GM18502 (cell line): ENCODE data around the gene NEUROG2.
"Not testable (repeated sequence)": the region's sequence is repeated elsewhere in the genome, so short reads cannot be mapped to it uniquely, and the experiment has no call there.

Source experiments
- ATAC-seq: cut with Tn5 transposase; IDR thresholded peaks from one replicate; pipeline ENCODE4 v1.9.1; 2021; ENCODE audit warnings: mild to moderate bottlenecking; ENCODE audit not compliant: unreplicated experiment, poor library complexity

The NEUROG2 gene

DNA sequence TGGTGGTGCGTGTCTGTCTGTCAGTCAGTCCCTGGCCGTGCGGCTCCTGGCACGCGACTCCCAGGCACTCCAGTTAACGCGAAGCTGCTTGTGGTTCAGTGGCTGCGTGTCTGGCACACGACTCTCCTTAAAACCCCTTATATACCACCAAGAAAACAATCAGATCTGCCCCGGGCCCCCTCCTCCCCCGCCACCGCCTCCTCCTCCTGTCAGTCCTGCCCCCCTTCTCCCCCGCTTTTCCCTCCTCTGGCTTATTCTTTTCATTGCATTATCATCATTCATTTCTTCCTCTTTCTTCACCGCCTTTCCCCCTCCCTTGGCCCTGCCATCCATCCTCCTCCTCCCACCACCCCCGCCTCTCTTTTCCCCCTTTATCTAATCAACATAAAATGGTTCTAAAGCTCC, at the start of gene NEUROG2:
TSS of gene NEUROG2 (minus strand) at position 115 of the 405 bp plus-strand sequence. CDS start 705 bp downstream, outside the sequence.
- ATAC-seq: no peak

DNA sequence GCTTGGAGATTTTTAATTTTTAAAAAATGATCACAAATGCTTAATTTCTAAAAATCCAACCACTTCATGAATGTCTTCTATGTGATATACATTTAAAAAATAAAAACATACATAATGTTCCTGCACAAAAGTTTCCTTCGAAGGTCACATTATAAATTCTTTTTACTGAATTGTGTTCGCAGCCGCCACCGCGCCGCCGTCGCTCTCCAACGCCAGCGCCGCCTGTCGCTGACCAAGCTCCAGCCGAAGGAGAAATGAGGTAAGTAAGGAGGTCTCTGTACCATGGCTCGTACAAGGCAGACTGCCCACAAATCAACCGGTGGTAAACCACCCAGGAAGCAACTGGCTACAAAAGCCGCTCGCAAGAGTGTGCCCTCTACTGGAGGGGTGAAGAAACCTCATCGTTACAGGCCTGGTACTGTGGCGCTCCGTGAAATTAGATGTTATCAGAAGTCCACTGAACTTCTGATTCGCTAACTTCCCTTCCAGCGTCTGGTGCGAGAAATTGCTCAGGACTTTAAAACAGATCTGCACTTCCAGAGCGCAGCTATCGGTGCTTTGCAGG, 48.8 kb upstream of the NEUROG2 start:
- ATAC-seq: no peak

- ATAC-seq: peak; percentile 50
These were observed 47.6 kb upstream of the NEUROG2 start for GRCh38 chr4:112563431-112564200.

GRCh38 chr4:112562254-112562879, 46.4 kb upstream of the NEUROG2 start:
- no peak for ATAC-seq

GRCh38 chr4:112560084-112560483, 44.1 kb upstream of the NEUROG2 start:
- ATAC-seq: peak; percentile 46

DNA sequence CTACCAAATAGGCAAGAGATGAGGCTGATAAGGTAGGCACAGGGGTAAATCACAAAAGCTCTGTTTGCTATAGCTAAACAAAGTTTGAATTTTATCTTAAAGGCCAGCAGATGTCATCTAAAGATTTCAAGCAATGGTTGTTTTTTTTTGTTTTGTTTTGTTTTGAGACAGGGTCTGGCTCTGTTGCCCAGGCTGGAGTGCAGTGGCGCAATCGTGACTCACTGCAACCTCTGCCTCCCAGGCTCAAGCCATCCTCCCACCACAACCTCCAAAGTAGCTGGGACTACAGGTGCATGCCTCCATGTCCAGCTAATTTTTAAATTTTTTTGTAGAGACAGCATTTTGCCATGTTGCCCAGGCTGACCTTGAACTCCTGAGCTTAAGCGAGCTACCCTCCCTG, 43.1 kb upstream of the NEUROG2 start:
- no peak for ATAC-seq

DNA sequence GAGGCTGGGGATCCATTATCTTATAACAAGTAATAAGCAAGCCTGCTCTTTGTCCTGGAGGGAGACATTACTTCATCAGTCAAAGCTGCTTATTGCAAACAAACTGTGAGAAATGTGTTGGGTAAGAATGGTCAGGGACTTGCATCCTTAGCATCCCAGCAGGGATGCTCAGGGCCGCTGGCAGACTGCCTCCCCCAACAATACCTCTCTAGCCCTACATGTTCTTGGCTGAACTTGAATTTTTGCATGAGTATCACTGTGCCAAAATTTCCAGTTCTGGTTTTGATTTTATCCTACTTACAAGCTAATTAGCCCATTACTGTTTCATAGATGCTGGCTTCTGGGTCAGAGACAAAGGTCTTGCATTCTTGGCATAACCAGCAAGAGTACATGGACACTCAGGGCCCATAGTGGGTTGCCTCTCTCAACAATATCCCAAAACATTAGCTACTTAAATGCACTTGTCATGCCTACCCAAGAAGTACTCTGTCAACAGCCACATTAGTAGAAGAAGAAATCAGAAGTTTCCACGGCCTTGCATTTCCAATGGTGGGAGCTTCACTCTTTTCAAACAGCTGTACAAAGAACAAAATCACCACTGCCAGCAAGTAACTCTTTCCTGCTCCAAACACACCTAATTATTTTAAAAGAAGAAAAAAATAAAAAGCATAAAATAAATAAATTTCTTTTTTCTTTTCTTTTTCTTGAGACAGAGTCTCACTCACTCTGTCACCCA, 41.9 kb upstream of the NEUROG2 start:
- no peak for ATAC-seq

- ATAC-seq: not testable (repeated sequence)
These were observed 38.3 kb upstream of the NEUROG2 start for GRCh38 chr4:112554271-112554670.

DNA sequence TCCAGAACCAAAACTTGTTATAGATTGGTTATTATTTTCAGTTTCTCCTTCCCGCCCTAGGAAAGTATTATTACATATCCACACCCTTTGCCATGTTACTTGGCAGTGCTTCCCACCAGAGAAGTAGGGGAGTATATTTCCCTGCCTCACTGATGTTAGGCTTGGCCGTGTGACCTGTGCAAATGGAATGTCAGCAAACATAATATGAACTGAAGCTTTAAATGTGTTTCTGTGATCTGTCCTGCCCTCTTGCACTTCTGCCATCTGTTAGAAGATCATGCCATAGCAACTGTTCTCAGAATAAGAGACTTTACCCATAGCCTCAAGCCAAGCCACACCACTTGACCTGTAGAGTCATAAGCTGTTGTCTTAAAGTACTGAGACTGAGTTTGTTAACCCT, 36.7 kb upstream of the NEUROG2 start:
- ATAC-seq: no peak

- ATAC-seq: no peak
These were observed 34.7 kb upstream of the NEUROG2 start for GRCh38 chr4:112550728-112551127.

DNA sequence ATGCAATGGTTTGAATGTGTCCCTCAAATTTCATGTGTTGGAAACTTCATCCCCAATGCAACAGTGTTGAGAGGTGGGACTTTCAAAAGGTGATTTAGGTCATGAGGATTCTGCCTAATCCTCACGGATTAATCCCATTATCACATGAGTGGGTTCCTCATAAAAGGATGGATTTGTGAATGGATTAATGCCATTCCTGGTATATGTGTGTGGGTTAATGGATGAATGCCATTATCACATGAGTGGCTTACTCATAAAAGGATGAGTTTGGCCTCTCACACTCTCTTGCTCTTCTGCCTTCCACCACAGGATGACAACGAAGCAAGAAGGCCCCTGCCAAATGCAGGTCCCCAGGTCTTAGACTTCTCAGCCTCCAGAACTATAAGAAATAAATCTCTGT, 30.5 kb upstream of the NEUROG2 start:
- no peak for ATAC-seq

GRCh38 chr4:112545346-112545745, 29.4 kb upstream of the NEUROG2 start:
- no peak for ATAC-seq

DNA sequence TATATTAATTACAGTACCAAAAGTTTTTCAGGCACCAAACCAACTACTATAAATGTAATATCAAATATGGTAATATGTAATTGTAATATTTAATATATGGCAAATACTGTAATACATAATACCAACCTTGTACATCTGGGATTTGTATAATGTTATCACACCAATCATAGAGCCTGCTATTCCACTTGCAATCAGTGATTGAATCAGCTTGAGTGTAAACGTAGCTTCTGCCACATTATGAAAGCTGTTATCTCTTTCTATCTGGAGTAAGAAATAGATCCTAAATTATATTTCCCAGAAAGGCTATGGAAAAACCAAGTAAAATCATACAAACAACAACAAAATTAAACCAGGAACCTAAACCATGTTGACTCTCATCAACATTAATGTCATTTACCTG, 24.7 kb upstream of the NEUROG2 start:
- ATAC-seq: no peak

DNA sequence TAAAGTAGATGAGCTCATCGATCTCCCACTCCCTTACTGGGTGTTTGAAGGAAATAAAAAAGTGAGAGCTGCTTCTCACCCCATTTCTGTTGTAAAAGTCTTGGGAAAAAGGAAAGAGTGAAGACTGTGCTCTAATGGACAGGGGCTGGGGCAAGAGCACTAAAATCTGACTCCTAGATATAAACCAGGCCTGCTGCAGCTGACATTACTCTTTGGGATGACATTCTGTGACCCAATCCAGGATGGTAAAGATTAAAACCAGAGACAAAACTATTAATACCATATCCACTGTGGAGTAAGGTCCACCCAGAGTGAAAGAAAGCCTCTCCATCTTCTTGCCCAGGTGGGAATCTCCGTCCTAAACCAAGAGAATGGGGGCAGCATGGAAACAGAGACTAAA, 20.1 kb upstream of the NEUROG2 start:
- ATAC-seq: no peak

- ATAC-seq: no peak
These were observed 16.3 kb upstream of the NEUROG2 start for GRCh38 chr4:112532267-112532666.

- ATAC-seq: no peak
These were observed 15.2 kb upstream of the NEUROG2 start for GRCh38 chr4:112531146-112531545.

- no peak for ATAC-seq
These were observed 10.1 kb upstream of the NEUROG2 start for GRCh38 chr4:112526061-112526460.

DNA sequence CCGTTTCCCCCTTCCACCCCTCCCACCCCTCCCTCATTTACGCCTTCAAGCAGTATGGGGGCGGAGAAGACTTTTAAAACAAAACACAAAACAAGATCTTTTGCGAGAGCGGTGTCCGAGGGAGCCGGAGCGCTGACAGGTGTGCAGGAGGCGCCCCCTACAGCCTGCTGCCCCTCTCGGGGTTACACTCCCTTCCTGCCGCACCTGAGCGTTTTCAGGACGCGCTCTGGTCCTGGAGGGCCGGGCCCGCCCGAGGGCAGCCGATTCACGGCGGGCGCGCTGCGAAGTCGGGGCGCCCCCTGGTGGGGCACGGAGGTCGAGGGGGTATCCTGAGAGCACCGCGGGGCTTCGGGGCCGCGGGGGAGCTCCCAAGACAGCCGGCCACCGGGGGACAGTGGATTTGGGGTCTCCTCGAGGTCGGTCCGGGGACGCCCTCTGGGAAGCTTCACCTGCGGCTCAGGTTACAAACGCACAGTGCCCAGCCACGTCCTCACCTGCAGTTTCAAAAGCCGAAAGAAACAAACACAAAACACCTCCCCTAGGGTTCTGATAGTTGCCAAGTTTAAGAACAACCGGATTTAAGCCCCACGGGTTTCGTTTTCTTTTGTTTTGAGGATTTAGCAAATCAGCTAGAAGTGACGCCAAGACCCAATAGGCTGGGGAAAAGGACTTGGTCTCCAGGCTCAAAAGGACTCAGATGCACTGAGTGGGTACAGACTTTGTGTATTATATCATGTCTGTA, 8.0 kb upstream of the NEUROG2 start:
- peak; percentile 86 for ATAC-seq

DNA sequence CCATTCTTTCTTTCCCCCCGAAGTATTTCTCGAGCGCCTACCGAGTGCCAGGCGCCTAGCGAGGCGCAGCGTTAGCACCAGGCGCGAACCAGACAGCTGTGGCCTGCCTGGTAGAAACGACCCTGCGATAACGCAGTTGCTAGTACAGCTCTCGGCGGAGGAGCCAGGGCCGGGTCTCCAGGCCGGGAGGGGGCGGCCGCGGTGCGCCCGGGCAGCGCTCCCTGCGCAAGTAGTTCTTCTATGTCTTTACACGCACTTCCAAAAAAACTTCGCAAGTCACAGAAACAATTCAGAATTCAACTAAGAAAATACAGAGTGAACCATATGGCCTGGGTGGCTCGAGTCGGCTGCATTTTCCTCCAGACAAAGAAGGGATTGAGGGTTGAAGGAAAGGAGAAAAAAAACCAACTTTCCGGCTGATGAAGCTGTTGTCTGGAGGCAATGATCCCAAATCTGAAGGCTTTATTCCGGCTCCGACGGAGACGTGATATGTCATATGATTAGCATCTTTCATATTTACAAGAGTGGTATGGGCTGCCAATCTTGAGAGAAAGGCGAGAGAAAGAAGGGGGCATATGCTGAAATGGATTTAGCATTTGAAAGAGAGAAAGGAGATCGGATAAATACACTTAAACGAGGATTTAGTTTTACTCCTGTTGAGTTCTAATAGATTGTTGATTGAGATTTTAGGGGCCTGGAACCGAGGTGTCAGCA, 7.2 kb upstream of the NEUROG2 start:
- ATAC-seq: peak; percentile 51

- not testable (repeated sequence) for ATAC-seq
These were observed 6.5 kb upstream of the NEUROG2 start for GRCh38 chr4:112522431-112522830.
